Keratinocyte (primary cell): ENCODE results near the gene NGFR.

ENCODE experiments used
- CTCF ChIP-seq, 3 experiments: IDR thresholded peaks in 1 of 3; conservative IDR thresholded peaks in 1 of 3; optimal IDR thresholded peaks in 1 of 3; 2 replicates in 2 of 3; 3 replicates in 1 of 3; pipeline versions ENCODE3 to v1.5.1; 2011; ENCODE audit warnings: low read length in 3 of 3, mild to moderate bottlenecking in 3 of 3, moderate library complexity in 2 of 3, control low read depth in 1 of 3, inconsistent platforms in 1 of 3; ENCODE audit not compliant: insufficient read depth in 2 of 3; ENCODE audit errors: extremely low read depth in 1 of 3
- EZH2 ChIP-seq: IDR thresholded peaks from one replicate; pipeline ENCODE4 v1.6.1; 2012; ENCODE audit warnings: inconsistent platforms, mild to moderate bottlenecking, low read length, moderate library complexity

DNA sequence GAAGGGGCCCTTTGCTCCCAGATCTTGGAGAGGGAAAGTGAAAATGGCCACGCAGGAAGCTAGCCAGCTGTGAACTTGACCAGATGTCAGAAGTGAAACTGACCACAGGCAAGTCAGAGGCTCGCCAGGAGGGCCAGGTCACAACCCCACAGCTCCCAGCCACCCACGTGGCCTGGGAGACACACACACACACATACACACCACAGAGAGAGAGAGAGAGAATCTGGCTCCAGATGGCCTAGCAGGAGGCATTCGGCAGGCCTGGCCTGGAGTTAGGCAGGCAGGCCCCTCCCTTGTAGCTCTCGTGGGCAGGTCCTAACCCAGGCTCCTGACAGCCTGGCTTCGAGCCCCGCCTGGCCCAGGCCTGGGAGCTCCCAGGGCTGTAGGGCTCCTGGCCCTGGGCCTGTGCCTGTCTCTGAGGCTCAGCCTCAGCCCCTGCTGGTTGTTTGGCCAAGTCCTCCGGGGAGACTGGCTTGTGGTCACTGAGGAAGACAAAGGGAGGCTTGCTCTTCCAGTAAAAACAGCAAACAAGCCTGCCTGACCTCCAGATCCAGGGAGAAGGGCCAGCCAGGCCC is 20.2 kb downstream of the NGFR start:
- TF ChIP-seq CTCF (optimal IDR thresholded peaks at IDR 0.05 in 1 of 3, IDR thresholded peaks at IDR 0.05 in 1 of 3, conservative IDR thresholded peaks at IDR 0.05 in 1 of 3; ENCODE audit: extremely low read depth in 1 of 3, insufficient read depth in 2 of 3, low read length in 3 of 3) (no peak), EZH2 (no peak)
